NCI-H1436 treated with DMSO at 0.1 percent for 48 hours (cell line): ENCODE measurements around the gene GCK.

Experiments used
- DNase-seq: peaks from one replicate; lab custom pipeline; 2025; lab: John Stamatoyannopoulos, UW

GCK gene

GRCh38 chr7:44103923-44104859 is 85.0 kb downstream of the GCK start, which contains the start of gene AEBP1:
Gene AEBP1 (plus strand): TSS chr7:44104345. CDS start chr7:44104666, 321 bp downstream.
- DNase-seq: no peak

DNA sequence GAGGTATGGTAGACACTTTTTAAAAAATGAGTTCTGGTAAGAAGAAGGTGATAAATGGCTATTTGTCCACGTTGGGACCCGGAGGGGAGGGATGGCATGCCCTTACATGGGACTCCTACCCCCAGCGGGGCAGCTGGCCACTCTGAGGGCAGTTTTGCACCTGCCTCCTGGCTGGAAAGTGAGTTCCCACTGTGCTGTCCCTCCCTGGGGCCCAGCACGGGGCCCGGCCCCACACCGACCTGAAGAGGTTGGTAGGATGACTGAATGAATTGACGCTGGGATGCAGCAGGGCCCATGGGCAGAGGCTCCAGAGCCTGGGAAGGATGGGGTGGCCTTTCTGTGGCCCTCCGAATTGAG is 85.7 kb downstream of the GCK start:
- DNase-seq: no peak

DNA sequence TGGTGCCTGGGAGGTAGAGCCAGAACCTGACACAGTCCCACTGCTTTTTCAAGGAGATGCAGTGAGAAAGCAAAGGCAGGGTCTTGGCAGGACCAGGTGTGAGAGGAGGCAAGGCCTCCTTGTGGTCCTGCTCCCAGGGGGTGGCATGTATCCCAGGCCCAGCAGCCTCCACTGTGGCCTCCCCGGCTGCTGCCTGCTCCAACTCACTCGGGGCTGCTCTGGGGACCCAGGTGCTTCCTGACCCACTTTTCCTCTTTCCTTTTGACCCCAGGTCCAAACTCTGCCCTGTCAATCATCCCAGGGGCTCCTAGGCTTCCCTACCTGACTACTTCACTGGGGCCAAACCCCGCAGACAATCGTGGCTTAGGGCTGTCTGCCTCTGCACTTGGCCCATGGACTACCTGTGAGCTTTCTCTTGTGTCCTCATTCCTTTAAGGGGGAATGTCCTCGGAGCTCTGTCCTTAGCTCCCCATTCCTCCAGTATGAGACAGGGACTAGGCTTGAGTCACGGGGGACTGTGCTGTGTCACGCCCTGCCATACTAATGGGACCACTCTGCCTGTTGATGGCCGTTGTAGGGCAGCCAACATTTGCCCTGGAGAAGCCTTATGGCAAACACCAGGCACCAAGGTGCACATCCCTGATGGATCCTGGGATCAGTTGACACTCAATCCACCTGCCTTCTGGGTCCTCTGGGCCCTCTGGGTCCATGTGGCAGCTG is 86.2 kb downstream of the GCK start:
- DNase-seq: no peak

- DNase-seq: no peak
Observed at GRCh38 chr7:44101966-44102845, 87.0 kb downstream of the GCK start.

- DNase-seq: no peak
Observed at GRCh38 chr7:44101303-44101965, 87.8 kb downstream of the GCK start.

GRCh38 chr7:44100458-44101302 is 88.6 kb downstream of the GCK start:
- no peak for DNase-seq

DNA sequence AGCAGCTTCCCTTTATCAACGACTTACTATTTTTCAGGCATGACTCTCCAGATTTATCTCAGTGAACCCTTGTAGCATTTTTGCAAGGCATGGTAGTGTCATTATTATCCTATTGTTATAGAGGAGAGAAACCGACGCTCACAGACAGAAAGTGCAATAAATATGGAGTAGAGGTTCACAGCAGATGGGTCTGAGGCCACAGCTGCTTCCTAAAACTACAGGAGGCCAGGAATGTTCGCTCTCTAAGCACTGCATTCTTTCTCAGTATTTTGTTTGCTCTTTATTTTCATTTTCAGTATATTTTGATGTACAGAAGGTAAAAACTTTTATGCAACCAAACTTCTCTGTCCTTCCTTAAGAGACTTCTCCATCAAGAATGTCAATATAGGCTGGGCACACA is 89.6 kb downstream of the GCK start:
- DNase-seq: no peak

DNA sequence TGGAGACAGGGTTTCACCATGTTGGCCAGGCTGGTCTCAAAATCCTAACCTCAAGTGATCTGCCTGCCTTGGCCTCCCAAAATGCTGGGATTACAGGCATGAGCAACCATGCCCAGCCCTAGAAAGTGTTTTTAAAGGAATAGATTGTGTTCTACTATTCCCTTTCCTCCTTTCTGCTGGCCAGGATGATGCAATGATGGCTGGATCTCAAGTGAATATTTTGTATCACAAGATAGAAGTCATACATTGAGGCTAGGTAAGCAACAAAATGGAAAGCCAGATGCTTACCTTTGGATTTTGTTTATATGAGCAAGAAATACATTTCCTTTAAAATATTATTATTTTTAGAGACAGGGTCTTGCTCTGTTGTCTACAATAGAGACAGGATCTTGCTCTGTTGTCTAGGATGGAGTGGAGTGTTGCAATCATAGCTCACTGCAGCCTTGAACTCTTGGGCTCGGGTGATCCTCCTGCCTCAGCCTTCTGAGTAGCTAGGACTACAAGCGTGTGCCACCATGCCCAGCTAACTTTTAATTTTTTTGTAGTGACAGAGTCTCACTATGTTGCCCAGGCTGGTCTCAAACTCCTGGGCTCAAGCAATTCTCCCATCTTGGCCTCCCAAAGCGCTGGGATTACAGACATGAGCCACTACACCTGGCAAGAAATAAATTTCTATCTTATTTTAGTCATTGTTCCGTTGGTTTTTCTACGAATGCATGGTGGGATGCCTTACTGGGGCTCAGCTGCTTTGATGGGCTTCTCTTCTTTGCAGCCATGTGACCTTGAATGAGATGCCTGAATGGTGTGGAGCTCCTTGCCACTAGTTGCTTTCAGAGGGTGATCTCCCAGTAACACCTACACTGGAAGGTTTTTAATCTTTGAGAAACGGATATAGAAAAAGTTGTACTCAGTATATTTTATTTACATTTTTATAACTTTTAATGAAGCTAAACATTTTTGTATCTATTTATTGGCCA is 90.9 kb downstream of the GCK start:
- DNase-seq: no peak

DNA sequence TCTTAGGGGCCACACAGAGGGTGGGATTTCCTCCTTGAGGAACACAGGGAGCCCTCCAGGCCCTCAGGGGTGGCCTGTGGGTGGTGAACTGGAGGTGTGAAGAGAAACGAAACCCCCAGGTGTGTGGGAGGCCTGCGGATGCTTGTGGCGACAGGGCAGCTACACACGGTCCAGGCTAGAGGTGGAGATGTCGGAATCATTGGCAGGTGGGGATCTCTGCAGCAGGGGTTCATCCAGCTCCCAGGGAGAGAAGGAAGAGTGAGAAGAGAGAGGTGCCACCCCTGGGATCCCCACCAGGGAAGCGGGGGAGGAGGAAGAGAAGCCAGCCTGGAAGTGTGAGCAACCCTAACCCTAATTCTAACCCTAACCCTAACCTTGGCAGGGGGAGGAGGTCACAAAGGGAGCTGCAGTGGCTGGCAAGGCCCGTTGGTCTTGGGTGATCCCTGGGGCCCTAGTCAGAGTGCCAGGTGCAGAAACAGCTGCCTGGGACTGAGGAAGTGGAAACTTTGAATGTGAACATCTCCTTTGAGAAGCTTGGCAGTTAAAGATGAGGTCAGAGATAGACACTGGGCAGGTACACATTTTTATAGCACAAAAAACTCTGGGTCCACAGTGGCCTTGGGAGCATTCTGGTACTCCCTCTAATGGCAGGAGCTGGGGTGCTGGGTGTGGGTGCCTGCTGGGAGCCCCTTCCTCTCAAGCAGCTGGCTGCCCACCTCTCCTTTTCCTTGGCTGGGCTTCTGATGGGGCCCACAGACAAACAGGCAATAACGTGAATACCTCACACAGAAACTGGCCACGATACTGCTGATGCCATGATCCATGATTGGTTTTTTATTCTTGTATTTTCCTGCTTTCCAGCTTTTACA is 91.9 kb downstream of the GCK start:
- no peak for DNase-seq

GRCh38 chr7:44096326-44096881 is 92.8 kb downstream of the GCK start:
- no peak for DNase-seq

DNA sequence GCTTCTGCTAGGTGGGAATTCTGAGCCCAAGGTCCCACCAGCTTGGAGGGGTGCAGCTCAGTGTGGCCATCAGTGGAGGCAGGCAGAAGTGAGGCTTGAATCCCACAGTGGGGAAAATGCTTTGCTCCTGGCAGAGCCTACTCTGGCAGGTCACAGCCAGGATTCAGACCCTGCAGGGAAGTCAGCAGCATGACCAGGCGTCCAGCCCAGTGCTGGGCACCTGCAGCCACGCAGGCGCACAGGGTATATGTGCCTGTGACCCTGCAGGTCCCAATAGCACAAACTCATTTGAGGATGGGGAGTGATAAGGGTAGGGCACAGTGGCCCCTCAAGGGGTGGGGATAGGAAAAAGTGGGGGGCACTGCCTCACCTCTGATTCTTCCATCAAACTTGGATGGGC is 93.5 kb downstream of the GCK start:
- DNase-seq: no peak

GRCh38 chr7:44094883-44095592 is 94.2 kb downstream of the GCK start:
- no peak for DNase-seq

DNA sequence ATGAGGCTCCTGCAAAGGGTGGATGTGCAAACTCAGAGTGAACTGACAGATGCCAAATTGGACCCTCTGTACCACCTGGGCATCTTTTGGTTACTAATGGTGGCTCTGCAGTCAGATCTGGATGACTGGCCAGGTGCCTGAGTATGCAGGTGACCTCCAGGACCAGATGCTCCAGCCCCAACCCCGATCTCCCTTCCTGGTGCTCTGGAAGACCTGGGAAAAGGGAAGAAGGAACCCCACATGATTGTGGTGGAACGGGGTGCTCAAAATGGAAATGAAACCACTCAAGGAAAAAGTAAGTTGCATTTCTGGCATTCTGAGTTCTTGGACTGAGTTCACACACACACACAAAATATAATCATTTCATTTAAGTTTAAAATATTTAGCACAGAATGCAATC is 94.9 kb downstream of the GCK start:
- no peak for DNase-seq
